ENCODE measurements around the gene TSBP1. TPM values are rescaled to one million over a fixed set of nuclear protein-coding genes. Genes with fewer than 3 reads are reported as not detected.

TSBP1 gene
- total and polyA plus RNA-seq, 9 of the 15 experiments (the other 6 are each of a cell fraction or from before 2014, with no cell fraction given), result not detected

GRCh38 chr6:32415521-32416019 lies 43.9 kb upstream of the TSBP1 start (continued):
- TF ChIP-seq, protein P1, sequence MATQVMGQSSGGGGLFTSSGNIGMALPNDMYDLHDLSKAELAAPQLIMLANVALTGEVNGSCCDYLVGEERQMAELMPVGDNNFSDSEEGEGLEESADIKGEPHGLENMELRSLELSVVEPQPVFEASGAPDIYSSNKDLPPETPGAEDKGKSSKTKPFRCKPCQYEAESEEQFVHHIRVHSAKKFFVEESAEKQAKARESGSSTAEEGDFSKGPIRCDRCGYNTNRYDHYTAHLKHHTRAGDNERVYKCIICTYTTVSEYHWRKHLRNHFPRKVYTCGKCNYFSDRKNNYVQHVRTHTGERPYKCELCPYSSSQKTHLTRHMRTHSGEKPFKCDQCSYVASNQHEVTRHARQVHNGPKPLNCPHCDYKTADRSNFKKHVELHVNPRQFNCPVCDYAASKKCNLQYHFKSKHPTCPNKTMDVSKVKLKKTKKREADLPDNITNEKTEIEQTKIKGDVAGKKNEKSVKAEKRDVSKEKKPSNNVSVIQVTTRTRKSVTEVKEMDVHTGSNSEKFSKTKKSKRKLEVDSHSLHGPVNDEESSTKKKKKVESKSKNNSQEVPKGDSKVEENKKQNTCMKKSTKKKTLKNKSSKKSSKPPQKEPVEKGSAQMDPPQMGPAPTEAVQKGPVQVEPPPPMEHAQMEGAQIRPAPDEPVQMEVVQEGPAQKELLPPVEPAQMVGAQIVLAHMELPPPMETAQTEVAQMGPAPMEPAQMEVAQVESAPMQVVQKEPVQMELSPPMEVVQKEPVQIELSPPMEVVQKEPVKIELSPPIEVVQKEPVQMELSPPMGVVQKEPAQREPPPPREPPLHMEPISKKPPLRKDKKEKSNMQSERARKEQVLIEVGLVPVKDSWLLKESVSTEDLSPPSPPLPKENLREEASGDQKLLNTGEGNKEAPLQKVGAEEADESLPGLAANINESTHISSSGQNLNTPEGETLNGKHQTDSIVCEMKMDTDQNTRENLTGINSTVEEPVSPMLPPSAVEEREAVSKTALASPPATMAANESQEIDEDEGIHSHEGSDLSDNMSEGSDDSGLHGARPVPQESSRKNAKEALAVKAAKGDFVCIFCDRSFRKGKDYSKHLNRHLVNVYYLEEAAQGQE (IDR thresholded peaks at IDR 0.05; ENCODE audit: borderline replicate concordance), result peak; percentile 83; the same call in 1 of the 2 replicates
- TF ChIP-seq, protein P1 (CRISPR knock-in tag; IDR thresholded peaks at IDR 0.05; ENCODE audit: low read depth), result no peak
- TF ChIP-seq NFIX (CRISPR knock-in tag; IDR thresholded peaks at IDR 0.05; ENCODE audit: low read depth) (no peak), TEAD2 (tag; IDR thresholded peaks at IDR 0.05) (0 out of 2 replicates have a peak, but pooled peaks have one; percentile 55), ZNF165 (CRISPR knock-in tag; IDR thresholded peaks at IDR 0.05; ENCODE audit: borderline replicate concordance) (no peak), ZNF274 (IDR thresholded peaks at IDR 0.05; ENCODE audit: borderline replicate concordance, low read depth, low read length) (no peak), NCOA4 (IDR thresholded peaks at IDR 0.05; ENCODE audit: partially characterized antibody) (no peak), YY1 (IDR thresholded peaks at IDR 0.05; ENCODE audit: borderline replicate concordance in 1 of 3, control insufficient read depth in 1 of 3, extremely low read depth in 1 of 3, insufficient read depth in 3 of 3, insufficient read length in 1 of 3, insufficient replicate concordance in 2 of 3, low read depth in 1 of 3, low read length in 2 of 3) (peak in 1 of 3 experiments; percentile 18), RFX5 (IDR thresholded peaks at IDR 0.05; ENCODE audit: low read depth, low read length) (0 out of 2 replicates have a peak, but pooled peaks have one; percentile 16), RCOR1 (IDR thresholded peaks at IDR 0.05; ENCODE audit: borderline replicate concordance in 1 of 2, low read depth in 2 of 2, low read length in 2 of 2) (0 out of 4 replicates have a peak, but pooled peaks of 1 of the 2 experiments have one; percentile 29)
- TF ChIP-seq, protein P2, sequence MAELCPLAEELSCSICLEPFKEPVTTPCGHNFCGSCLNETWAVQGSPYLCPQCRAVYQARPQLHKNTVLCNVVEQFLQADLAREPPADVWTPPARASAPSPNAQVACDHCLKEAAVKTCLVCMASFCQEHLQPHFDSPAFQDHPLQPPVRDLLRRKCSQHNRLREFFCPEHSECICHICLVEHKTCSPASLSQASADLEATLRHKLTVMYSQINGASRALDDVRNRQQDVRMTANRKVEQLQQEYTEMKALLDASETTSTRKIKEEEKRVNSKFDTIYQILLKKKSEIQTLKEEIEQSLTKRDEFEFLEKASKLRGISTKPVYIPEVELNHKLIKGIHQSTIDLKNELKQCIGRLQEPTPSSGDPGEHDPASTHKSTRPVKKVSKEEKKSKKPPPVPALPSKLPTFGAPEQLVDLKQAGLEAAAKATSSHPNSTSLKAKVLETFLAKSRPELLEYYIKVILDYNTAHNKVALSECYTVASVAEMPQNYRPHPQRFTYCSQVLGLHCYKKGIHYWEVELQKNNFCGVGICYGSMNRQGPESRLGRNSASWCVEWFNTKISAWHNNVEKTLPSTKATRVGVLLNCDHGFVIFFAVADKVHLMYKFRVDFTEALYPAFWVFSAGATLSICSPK (IDR thresholded peaks at IDR 0.05; ENCODE audit: borderline replicate concordance), result no peak
- TF ChIP-seq, protein P3, sequence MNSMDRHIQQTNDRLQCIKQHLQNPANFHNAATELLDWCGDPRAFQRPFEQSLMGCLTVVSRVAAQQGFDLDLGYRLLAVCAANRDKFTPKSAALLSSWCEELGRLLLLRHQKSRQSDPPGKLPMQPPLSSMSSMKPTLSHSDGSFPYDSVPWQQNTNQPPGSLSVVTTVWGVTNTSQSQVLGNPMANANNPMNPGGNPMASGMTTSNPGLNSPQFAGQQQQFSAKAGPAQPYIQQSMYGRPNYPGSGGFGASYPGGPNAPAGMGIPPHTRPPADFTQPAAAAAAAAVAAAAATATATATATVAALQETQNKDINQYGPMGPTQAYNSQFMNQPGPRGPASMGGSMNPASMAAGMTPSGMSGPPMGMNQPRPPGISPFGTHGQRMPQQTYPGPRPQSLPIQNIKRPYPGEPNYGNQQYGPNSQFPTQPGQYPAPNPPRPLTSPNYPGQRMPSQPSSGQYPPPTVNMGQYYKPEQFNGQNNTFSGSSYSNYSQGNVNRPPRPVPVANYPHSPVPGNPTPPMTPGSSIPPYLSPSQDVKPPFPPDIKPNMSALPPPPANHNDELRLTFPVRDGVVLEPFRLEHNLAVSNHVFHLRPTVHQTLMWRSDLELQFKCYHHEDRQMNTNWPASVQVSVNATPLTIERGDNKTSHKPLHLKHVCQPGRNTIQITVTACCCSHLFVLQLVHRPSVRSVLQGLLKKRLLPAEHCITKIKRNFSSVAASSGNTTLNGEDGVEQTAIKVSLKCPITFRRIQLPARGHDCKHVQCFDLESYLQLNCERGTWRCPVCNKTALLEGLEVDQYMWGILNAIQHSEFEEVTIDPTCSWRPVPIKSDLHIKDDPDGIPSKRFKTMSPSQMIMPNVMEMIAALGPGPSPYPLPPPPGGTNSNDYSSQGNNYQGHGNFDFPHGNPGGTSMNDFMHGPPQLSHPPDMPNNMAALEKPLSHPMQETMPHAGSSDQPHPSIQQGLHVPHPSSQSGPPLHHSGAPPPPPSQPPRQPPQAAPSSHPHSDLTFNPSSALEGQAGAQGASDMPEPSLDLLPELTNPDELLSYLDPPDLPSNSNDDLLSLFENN (IDR thresholded peaks at IDR 0.05; ENCODE audit: low read depth in 2 of 2, low read length in 2 of 2), result no peak

All from K562 (cell line).